NCI-H1436 treated with DMSO at 0.1 percent for 48 hours (cell line): ENCODE measurements around the gene PDXK.
A peak's percentile ranks its signal among the peaks of the same experiment; 100 is the strongest.

Experiments used
- DNase-seq: peaks from one replicate; lab custom pipeline; 2025; lab: John Stamatoyannopoulos, UW

Gene PDXK

GRCh38 chr21:43781846-43782245 is 62.9 kb downstream of the PDXK start:
- DNase-seq = no peak

DNA sequence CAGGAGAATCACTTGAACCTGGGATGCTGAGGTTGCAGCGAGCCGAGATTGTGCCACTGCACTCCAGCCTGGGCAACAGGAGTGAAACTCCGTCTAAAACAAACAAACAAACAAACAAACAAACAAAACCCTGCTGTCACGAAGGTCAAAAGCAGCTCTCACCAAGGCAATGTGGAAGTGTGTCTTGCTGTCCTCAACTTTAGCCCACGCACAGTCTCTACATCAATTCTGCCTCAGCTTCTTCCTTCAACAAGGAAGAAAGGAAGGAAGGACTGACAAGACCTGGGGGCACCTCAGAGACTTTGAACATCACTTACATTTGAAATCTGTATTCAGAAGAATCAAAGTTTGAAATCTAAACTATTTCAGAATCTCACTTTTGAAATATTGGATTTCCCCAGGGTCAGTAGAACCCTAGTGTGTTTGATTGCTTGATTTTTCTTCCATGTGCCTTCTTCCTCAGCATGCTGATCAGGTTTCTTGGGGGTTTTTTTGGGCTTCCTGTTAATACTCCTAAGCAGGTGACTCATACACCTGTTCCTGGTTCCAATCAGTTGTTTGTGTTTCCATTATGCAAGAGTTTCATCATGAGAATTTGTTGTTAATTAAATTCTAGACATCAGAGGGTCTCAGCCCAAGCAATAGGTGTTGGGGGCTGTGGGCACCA is 63.6 kb downstream of the PDXK start:
- DNase-seq = no peak

DNA sequence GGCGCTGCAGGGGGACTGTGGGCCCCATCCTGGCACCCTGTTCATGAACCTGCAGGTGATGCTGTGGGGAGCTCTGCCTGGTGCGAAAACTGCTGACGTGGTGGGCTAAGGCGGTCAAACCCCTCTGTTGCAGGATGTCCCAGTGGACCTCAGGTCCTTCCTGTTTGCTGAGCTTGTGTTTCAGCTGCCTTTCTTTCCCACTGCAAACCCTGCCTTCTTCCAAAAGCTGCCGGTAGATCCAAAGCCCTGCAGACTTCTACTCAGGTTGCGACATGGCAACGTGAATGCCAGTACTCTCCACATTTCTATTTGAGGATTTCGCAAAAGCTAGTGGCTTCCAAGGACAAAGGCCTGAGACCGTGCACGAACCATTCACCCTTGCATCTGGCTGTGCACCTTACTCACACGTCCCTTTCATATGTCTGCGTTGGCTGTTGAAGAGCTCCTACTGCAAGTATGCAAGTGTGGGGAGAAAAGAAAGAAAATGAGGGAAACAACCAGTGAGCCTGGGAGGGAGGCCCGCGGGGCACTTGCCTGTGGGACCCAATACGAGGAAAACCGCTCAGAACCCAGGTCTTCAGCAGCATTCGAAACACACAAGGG is 64.3 kb downstream of the PDXK start:
- no peak for DNase-seq

DNA sequence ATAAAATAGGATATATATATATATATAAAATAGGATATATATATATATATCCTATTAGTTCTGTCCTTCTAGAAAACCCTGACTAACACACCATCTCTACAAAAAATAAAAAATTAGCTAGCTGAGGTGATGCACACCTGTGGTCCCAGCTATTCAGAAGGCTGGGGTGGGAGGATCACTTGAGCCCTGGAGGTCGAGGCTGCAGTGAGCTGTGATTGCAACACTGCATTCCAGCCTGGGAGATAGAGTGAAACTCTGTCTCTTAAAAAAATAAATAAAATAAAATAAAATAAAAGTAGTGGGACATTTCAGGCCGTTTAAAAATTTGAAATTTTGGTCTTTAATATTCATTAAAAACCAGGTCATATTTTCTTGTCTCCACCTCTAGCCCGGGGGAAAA is 66.2 kb downstream of the PDXK start:
- DNase-seq = no peak

DNA sequence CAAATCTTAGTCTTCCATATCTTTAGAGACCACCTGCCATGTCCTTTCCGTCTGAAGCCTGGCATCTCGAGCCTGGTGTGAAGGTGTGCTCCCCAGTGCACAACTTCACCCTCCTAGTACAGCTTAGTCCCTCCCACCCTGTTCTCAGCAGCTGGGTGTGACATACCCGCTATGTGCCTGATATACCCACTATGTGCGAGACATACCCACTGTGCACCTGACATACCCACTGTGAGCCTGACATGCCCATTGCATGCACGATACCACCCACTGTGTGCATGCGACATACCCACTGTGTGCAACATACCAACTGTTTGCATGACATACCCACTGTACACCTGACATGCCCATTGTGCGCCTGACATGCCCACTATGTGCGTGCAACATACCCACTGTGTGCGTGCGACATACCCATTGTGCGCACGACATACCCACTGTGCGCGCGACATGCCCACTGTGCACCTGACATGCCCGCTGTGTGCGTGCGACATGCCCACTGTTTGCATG is 67.4 kb downstream of the PDXK start:
- no peak for DNase-seq

- DNase-seq = no peak
Observed at GRCh38 chr21:43786807-43787440, 68.0 kb downstream of the PDXK start.

- DNase-seq = peak; percentile 34
Observed at GRCh38 chr21:43789276-43790009, 70.5 kb downstream of the PDXK start, which contains the start of gene RRP1. Gene RRP1 (plus strand): TSS chr21:43789577. CDS start chr21:43789630, 53 bp downstream.

DNA sequence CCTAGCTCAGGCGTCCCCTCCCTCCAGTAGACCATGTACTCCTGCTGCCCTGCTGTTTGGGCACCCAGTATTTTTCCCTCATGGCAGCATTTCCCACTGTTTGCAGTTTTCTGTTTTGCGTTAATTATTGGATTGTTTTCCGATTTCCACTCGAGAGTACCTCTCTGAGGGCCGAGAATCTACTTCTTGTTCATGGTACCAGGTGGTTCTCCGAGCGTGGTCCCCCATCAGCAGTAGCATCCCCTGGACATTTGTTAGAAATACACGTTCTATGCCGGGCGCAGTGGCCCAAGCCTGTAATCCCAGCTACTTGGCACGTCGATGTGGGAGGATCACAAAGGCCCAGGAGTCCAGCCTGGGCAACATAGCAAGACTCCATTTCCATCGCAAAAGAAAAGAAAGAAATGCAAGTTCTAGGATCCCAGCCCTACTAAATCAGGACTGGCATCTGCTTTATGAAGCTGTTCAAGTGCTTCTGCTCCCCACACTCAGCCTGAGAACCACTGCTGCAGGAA is 71.1 kb downstream of the PDXK start:
- no peak for DNase-seq

- no peak for DNase-seq
Observed at GRCh38 chr21:43792406-43792805, 73.5 kb downstream of the PDXK start.

DNA sequence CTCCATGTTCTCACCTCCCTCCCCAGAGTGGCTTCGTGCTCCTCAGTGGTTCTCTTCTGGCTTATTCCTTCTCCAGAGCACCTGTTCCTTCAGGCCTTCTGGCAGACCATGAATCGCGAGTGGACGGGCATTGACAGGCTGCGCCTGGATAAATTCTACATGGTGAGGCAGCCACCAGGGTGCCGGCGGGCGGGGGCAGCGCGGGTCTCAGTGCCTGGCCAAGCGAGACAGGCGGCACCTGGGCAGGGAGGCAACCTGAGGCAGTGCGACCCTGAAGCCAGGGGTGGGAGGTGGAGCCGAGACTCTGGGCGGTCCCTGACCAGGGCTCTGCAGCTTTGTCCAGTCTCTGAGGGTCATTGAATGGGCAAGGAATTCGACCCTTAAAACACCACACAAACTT is 74.3 kb downstream of the PDXK start:
- no peak for DNase-seq

DNA sequence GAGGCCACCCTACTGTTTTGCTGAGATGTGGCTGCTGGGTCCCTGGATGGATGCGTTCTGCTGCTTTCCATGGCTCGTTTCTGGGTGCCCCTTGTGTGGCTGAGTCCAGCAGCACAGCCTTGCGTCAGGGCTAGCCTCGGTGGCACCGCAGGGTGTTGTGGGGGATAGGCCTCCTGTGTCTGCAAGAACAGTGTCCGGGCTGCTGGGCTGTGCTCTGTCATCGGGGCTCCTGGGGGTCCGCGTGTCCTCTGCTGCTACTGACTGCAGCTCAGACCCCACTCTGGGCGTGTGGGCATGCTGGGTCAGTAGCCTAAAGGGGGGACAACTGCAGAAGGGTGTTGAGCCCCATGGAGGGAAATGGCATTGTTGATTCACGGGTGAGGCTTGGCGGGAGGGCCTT is 75.4 kb downstream of the PDXK start:
- DNase-seq = no peak

- DNase-seq = no peak
Observed at GRCh38 chr21:43794857-43795256, 75.9 kb downstream of the PDXK start.

DNA sequence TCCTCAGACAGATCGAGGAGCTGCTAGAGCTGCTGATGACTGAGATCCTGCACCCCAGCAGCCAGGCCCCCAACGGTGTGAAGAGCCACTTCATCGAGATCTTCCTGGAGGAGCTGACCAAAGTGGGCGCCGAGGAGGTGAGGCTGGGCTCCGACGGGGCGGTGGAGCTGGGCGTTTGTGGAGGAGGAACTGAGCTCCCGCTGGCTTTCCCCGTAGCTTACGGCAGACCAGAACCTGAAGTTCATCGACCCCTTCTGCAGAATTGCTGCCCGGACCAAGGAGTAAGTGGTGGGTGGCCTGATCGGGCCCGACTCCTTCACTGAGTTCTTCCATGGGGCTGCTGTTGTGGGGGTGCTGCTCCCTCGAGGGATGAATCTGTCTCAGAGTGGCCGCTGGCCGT is 78.5 kb downstream of the PDXK start:
- DNase-seq = no peak

DNA sequence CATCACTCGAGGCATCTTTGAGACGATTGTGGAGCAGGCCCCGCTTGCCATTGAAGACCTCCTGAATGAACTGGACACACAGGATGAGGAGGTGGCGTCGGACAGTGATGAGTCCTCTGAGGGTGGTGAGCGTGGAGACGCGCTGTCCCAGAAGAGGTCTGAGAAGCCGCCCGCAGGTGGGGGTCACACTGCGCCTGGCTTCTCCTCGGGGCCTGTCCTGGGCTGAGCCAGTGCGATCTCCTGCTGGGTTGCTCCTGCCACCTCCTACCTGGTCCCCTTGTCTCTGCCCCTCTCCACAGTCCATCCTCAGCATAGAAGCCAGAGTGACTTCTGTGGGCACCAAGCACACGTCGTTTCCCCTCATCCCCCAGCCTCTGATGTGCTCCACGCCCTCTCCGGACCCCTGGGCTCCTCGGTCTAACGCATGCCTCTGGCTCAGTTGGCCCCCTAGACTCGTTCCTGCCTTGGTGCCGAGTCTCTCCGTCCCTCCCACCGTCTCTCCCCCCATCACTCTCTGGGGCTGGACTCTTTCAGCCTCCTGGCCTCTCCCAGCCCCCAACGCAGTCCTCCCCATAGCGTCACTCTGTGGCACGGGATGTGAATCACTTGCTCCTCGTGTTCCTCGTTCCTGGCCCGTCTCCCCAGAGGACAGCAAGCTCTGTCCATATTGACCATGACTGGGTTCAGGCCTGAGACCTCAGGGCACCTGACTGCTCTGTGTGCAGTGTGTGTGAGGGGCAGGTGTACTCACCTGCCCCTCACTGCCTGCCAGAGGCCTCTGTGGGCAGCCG is 79.2 kb downstream of the PDXK start:
- DNase-seq = no peak

DNA sequence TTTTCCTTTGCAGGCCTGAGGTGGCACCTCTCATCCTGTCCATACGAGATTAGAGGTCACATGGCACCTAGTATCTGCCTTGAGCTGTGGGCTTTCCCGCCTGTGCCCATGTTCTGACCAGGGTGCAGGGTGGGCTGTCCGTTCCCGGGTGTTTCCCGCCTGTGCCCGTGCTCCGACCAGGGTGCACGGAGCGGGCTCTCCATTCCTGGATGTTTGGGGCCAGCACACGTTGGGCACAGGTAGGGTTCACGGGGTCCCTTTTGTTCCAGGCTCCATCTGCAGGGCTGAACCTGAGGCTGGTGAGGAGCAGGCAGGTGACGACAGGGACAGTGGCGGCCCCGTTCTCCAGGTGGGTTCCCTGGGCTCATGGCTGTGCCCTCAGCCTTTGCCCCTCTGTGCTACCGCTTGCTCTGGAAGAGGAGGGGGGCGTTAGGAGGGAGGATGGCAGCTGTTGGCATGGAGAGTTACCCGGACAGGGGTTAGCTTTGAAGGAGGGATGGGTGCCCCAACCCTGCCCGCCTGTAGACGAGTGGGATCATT is 80.4 kb downstream of the PDXK start:
- no peak for DNase-seq

GRCh38 chr21:43800124-43800523 is 81.2 kb downstream of the PDXK start:
- DNase-seq = no peak

- DNase-seq = no peak
Observed at GRCh38 chr21:43800566-43800965, 81.6 kb downstream of the PDXK start.

DNA sequence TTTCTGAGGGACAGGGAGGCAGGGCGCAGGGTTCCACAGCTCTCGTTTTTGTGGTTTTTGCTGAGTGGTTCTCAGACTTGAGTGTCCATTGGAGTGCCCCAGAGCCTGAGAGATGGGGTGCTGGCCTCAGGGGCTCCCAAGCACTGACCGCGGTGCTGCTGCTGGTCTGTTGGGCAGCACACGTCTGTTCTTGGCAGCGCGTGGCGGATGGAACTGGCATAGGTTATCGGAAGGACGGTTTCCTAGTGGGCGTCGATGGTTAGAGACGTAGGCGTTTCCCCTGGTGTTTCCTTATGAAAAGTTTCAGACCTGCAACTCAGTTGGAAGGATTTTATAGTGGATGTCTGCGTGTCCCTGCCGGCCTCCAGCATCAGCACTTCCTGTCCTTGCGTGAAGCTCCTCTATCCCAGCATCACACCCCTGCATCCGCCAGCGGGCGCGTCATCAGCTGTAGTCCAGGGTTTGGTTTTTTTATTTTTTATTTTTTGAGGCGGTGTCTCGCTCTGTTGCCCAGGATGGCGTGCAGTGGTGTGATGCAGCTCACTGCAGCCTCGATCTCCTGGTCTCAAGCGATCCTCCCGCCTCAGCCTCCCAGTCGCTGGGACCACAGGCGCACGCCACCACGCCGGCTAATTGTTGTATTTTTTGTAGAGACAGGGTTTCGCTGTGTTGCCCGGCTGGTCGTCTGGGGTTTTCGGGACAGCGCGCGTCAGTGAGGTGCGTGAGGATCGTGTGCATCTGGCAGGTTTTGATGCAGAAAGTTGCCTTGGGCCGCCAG is 82.3 kb downstream of the PDXK start:
- DNase-seq = no peak

GRCh38 chr21:43802713-43803313 is 83.9 kb downstream of the PDXK start:
- DNase-seq = no peak
